HG03521 (cell line): ENCODE measurements around the gene ARID1B.

Experiments
- ATAC-seq: cut with Tn5 transposase; IDR thresholded peaks from one replicate; pipeline ENCODE4 v1.9.1; 2021; ENCODE audit warnings: mild to moderate bottlenecking, moderate library complexity; ENCODE audit not compliant: unreplicated experiment

The ARID1B gene

GRCh38 chr6:156790711-156791319 lies 13.6 kb downstream of the ARID1B start:
- ATAC-seq: no peak

DNA sequence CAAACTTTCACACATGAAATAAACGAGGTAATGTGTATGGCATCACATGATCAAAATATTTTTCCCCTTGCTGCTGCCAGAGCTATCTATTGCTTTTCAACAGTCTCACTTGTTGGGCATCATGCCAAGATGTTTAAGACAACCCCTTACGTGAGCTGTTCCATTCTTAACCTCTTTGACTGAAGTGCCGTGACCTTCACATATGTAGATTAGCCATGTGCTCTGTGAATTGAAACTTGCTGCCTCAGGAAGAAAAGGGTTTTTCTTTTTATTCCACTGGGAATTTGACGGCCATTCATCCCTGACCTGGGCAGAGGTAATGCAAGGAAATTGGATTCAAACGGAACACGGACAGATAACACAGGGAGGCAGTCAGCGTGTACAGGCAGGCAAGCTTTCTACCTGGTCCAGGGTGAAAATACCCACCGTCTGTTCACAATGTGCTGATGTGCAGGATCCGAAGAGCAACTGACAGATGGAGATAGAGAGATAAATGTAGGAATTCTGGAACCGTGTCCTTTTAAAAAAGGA lies 14.2 kb downstream of the ARID1B start:
- ATAC-seq: peak; percentile 50

- ATAC-seq: no peak
Observed at GRCh38 chr6:156793200-156793599, 16.0 kb downstream of the ARID1B start.

DNA sequence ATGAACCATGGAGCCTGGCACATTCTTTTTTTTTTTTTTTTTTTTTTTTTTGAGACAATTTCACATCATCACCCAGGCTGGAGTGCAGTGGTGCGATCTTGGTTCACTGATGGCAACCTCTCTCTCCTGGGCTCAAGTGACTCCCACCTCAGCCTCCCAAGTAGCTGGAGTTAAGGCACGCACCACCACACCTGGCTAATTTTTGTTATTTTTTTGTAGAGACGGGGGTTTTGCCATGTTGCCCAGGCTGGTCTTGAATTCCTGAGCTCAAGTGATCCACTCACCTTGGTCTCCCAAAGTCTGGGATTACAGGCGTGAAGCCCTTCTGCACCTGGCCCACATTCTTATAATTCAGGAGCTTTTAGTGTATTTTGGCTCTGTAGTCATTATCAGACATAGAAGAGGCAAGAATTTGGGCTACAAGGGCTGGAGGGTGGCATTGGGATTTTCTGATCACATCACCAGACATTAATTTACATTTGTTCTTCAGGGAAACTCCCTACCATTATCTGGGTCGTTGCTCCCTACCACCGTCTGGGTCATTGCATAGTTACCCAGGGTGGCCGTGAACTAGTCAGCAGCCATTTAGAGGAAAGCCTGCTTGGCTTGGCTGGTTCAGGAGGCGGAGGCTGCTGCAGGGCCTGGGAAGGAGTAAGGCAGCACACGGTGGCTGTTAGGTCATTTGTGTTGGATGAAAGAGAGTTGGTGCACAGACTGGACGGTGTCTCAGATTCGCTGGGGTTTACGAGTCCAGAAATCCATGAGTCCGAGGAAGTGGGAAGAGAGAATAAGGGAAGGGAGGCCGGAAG lies 17.6 kb downstream of the ARID1B start:
- ATAC-seq: no peak

- no peak for ATAC-seq
Observed at GRCh38 chr6:156795825-156796224, 18.6 kb downstream of the ARID1B start.

GRCh38 chr6:156796627-156797026 lies 19.4 kb downstream of the ARID1B start:
- ATAC-seq: no peak

DNA sequence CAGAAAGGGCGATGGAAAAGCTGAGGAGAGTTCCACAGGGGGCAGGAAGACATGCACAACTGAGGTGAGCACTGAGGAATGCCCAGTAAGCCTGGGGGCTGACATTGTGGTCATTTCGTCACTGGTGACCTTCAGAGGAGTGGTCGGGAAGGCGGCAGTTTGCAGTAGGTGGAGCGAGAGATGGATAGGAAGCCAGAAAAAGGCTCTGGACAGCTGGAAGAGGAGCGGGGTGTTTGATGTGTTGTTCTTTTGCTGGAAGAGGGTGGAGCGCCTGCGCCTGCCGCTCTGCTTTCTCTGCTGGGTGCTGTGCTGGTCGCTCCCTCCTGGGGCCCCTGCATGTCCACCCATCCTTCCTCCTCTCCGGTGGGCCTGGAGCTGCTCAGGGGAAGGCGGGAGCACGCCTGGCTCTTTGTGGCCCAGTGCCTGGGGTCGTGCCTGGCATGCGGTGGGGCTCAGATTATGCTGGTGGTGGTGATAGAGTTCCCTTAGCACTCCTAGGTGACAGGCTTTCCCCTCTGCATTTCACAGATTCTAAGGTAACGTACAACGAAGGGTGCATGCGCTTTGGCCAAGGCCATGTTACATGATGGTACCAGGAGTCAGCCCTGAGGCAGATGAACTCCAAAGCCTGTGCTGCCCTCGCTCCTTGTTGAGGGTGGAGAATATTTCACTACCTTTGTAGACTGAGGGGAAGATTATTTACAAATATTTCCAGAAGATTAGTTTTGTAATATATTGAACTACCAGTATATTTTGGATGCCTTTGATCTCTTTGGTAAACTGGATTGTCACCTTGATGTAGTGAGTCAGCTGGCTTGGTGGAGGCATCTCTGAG lies 20.9 kb downstream of the ARID1B start:
- no peak for ATAC-seq

DNA sequence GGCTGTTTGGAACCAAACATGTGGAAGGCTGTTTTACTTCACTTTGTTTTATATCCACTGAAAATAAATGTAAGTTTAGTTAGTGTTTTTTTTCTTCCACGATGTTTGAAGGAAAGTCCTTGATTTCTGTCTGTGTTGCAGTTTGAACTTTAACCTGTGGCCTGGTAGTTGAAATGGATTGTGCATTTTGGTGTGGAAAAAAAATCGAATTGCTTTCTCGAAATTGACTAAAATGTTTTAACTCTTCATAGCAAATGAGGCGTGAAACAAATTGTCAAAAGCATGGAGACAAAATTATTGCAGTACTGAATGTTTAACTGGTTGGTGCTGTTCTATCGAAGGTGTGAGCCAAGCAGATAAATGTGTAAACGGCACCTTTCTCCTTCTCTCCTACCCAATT lies 24.5 kb downstream of the ARID1B start:
- no peak for ATAC-seq

- ATAC-seq: no peak
Observed at GRCh38 chr6:156803353-156803752, 26.2 kb downstream of the ARID1B start.

DNA sequence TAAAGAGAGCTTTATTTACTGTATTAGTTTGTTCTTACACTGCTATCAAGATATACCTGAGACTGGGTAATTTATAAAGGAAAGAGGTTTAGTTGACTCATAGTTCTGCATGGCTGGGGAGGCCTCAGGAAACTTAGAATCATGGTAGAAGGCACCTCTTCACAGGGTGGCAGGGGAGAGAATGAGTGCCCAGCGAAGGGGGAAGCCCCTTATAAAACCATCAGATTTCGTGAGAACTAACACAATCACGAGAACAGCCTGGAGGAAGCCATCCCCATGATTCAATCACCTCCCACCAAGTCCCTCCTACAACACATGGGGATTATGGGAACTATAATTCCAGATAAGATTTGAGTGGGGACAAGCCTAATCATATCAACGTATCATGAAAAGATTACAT lies 27.2 kb downstream of the ARID1B start:
- no peak for ATAC-seq

GRCh38 chr6:156806155-156806554 lies 29.0 kb downstream of the ARID1B start:
- ATAC-seq: no peak

DNA sequence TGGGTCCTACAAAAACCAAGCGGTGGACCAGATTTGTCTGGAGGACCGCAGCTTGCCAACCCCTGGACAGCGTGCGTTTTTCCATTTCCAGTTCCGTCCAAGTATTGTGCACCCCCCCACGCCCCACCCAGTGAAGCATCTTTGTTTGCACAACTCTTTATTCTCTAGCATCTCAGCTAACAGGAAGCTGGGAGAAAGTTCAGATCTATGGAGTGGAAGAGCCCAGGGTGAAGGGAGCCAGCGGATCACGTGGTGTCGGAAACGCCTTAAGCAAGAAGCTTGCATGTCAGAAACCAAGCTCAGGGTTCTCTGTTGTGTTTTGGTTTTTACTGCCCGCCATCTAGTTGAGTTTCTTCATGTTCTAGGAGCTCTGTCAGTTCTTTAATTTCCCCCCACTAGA lies 29.9 kb downstream of the ARID1B start:
- ATAC-seq: no peak

DNA sequence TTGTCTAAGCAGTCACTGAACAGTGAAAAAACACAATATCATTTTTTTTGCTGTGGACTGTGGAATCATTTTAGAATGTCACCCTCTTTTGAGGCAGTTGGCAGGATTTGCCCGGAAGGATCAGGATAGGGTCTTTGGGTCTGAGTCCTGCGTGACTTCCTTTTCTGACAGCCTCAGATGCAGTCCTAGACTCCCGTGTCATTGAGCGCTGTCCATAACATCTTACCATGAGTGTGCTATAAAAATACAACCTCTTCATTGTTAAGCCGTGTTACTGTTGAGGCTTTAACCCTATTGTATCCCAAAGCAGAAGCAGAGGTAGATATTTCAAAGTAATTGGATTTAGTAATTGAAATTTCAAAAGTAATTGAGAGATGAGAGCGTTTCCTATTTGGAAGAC lies 30.6 kb downstream of the ARID1B start:
- no peak for ATAC-seq

DNA sequence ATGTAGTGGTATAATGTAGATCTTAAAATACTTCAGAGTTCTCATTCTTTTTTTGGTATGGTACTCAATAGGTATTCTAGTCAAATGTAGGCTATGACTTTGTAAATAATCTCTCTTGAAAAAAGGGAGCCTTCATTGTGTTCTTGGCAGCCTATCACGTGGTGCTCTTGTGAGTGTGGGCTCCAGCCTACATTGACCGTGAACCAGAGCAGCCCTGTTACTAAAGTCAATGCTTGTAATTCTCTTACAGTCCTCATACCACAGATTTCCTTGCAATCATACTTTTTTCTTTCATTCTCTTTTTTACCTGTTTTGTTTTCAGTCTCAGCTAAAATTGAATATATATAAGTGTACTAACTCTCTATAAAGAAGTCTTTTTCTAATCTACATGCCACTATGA lies 31.1 kb downstream of the ARID1B start:
- ATAC-seq: no peak

GRCh38 chr6:156809034-156809433 lies 31.9 kb downstream of the ARID1B start:
- ATAC-seq: peak; percentile 86

GRCh38 chr6:156809446-156810178 lies 32.4 kb downstream of the ARID1B start:
- no peak for ATAC-seq

DNA sequence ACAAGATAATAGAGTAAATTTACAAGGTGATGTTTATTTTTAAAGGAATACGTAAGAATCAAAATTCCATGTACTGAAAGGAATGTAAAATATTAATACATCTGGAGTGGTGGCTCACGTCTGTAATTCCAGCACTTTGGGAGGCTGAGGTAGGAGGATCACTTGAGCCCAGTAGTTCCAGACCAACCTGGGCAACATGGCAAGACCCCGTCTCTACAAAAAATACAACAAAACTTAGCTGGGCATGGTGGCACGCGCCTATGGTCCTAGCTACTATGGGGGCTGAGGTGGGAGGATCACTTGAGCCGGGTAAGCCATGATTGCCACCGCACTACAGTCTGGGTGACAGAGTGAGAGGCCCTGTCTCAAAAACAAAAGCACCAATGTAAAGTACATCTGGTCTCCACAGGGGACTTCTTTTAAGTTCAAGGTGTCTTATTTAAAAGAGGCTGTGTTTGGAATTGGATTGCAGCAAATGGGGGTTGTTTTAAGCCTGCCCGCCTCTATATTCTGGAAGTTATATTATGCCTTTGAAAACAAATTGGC lies 36.9 kb downstream of the ARID1B start:
- ATAC-seq: no peak

DNA sequence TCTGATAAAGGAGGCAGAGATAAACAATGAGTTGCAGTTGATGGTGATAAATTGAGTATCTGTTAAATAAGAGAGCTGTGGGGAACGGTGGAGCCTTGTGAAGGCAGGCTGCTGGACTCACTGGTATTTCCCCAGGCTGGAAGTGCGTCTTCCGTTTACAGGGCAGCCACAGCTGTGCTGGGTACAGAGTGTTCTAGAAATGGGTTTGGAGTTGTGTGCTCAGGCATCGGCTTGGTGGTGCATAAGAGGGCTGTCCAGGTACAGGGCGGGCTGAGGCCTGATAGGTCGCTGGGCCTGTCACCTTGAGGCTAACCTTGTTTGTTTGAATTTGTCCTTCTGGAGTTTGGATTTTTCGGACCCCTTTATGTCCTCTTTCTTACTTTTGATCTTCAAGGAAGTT lies 39.3 kb downstream of the ARID1B start:
- ATAC-seq: no peak

- ATAC-seq: no peak
Observed at GRCh38 chr6:156820089-156820798, 43.1 kb downstream of the ARID1B start.

- ATAC-seq: peak; percentile 42
Observed at GRCh38 chr6:156821707-156822106, 44.5 kb downstream of the ARID1B start.
